BE2C (cell line): ENCODE results near the gene ASAP3.

Experiments used
- DNase-seq: peaks from one replicate; pipeline ENCODE4 v3.0.0-alpha.2; 2020
- H3K27me3 ChIP-seq: fragments of 250-450 bp; sonication (Bioruptor Pico); 2 replicates; pipeline ENCODE4 v1.5.1; 2020; ENCODE audit warnings: mild to moderate bottlenecking
- H3K36me3 ChIP-seq: fragments of 250-450 bp; sonication (Bioruptor Pico); 2 replicates; pipeline ENCODE4 v1.5.1; 2020; ENCODE audit warnings: mild to moderate bottlenecking
- H3K4me1 ChIP-seq: fragments of 250-450 bp; sonication (Bioruptor Pico); 2 replicates; pipeline ENCODE4 v1.5.1; 2020
- H3K4me3 ChIP-seq: 2 replicates; pipeline ENCODE4 v1.5.1; 2011; ENCODE audit warnings: low read depth, low read length
- H3K9me3 ChIP-seq: fragments of 250-450 bp; sonication (Bioruptor Pico); 2 replicates; pipeline ENCODE4 v1.5.1; 2020
- TF ChIP-seq, protein P1 (sequence below): IDR thresholded peaks from 2 replicates; pipeline ENCODE4 v1.5.1; 2012; ENCODE audit warnings: mild to moderate bottlenecking, low read depth, low read length

Gene ASAP3

DNA sequence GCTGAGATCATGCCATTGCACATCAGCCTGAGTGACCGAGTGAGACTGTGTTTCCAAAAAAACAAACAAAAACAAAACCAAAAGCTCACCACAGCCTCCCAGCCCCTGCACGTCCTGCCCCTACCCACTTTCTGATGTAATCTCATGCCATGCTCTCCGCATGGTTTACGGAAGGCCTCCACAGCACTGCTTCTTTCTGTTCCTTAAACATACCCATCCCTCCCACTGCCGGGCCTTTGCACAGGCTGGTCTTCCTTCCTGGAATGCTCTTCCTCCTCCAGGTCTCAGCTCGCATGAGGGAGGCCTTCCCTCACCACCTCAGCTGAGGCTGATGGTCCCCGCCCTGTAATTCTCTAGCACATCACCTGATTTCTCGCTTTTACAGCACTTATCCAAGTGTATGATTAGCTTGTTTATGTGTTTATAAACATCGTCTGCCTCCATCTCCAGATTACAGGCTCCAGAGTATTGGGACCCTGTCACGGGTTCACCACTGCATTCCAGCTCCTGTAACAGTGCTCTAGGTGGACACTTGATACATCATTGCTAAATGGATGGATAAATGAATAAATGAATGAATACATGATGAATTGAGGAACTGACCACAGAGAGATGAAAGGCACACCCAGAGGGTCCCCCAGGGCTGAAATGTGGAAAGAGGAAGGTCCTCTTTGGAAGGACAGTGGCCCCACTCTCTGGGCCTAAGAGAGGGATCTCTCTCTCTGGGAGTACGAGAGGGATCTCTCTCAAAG, 81.5 kb downstream of the ASAP3 start:
- Histone ChIP-seq H3K27me3 (no peaks in the 10 kb centered on the region), H3K4me1 (0 out of 2 replicates have a peak, but pooled peaks cover 3% of the 10 kb centered on the region), H3K9me3 (no peaks in the 10 kb centered on the region), H3K36me3 (no peaks in the 10 kb centered on the region), H3K4me3 (no peak overlapping the region)
- TF ChIP-seq, protein P1, sequence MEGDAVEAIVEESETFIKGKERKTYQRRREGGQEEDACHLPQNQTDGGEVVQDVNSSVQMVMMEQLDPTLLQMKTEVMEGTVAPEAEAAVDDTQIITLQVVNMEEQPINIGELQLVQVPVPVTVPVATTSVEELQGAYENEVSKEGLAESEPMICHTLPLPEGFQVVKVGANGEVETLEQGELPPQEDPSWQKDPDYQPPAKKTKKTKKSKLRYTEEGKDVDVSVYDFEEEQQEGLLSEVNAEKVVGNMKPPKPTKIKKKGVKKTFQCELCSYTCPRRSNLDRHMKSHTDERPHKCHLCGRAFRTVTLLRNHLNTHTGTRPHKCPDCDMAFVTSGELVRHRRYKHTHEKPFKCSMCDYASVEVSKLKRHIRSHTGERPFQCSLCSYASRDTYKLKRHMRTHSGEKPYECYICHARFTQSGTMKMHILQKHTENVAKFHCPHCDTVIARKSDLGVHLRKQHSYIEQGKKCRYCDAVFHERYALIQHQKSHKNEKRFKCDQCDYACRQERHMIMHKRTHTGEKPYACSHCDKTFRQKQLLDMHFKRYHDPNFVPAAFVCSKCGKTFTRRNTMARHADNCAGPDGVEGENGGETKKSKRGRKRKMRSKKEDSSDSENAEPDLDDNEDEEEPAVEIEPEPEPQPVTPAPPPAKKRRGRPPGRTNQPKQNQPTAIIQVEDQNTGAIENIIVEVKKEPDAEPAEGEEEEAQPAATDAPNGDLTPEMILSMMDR: no peak
- no peak for DNase-seq

DNA sequence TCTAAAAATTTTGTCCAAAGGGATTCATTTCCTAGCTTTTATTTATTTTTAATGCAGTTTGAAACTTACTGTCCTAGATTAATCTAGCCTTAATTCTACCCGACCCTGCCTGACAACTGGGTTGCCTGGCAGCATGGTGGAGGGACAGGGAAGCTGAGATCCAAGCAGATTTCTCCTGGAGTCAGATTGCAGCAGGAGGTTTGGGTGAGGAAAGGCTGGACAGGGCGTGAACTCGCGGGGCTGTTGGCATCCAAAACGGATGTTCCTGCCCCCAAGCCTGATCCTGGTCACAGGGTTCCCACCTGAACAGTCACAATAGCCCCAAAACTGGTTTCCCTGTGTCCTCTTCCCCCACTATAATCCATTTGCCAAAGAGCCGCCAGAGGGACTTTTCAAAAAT, 82.7 kb downstream of the ASAP3 start:
- no peak overlapping the region for H3K4me3 ChIP-seq
- H3K9me3 ChIP-seq: no peaks in the 10 kb centered on the region
- TF ChIP-seq, protein P1: no peak
- no peaks in the 10 kb centered on the region for H3K27me3 ChIP-seq
- no peaks in the 10 kb centered on the region for H3K36me3 ChIP-seq
- H3K4me1 ChIP-seq: 0 out of 2 replicates have a peak, but pooled peaks cover 3% of the 10 kb centered on the region
- DNase-seq: no peak

DNA sequence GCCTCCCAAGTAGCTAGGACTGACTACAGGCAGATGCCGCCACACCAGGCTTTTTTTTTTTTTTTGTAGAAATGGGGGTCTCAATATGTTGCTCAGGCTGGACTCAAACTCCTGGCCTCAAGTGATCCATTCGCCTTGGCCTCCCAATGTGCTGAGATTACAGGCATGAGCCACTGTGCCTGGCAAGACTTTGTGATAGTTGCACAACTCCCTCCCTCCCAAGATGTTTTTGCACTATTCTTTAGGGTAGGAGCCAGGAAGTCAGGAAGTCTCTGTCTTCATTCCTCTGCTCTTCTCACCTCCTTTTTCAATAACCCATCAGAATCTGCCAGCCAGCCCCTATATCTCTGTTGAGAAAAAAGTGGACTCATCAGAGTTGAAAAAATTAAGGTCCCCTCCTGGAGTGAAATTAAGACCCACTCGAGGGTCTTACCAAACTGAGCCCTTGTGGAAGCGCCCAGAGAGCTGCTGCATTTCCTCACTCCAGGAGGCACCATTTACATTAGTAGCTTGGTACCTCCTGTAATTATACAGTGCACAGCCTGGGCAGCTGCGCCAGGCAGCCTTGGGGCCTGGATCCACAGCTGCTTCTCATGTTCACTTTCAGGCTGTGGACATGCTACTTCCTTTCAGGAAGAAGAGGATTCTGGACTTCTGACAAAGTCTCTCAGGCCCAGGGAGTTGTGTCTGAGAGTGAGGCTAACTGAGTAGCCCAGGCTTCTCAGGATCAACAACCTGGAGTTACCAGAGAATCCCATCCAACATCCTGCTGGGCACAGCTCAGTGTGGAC, 83.5 kb downstream of the ASAP3 start:
- H3K4me1 ChIP-seq: 0 out of 2 replicates have a peak, but pooled peaks cover 3% of the 10 kb centered on the region
- no peak overlapping the region for H3K4me3 ChIP-seq
- no peaks in the 10 kb centered on the region for H3K9me3 ChIP-seq
- TF ChIP-seq, protein P1: no peak
- no peak for DNase-seq
- H3K27me3 ChIP-seq: no peaks in the 10 kb centered on the region
- H3K36me3 ChIP-seq: no peaks in the 10 kb centered on the region

DNA sequence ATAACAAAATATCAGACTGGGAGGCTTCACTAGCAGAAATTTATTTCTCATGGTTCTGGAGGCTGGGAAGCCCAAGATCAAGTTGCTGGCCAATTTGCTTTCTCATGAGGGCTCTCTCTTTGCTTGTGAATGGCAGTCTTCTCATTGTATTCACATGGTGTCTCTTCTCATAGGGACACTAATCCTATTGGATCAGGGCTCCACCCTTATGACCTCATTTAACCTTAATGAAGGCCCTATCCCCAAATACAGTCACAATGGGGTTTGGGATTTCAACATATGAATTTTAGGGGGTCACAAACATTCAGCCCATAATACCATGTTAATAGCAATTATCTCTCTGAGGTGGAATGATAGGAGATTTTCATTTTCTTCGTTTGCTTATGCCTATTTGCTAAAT, 84.8 kb downstream of the ASAP3 start:
- peaks cover 9% of the 10 kb centered on the region for H3K4me1 ChIP-seq
- DNase-seq: no peak
- no peaks in the 10 kb centered on the region for H3K9me3 ChIP-seq
- no peaks in the 10 kb centered on the region for H3K27me3 ChIP-seq
- TF ChIP-seq, protein P1: no peak
- no peak overlapping the region for H3K4me3 ChIP-seq
- H3K36me3 ChIP-seq: no peaks in the 10 kb centered on the region

DNA sequence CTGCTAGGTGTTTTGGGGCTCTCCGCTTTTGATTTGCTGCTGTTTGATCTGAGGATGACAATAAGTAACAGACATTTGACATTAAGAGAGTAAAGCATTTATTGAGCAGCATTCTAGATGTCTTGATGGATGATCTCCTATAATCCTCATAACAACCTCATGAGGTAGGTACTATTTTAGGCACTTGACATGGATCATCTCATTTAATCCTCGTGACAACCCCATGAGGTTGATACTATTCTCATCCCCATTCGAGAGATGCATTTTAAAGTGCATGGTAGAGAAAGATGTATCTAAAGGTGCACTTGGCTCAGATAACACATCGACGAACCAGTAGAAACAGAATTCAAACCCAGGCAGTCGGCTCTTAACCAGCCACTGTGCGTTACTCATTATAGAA, 86.1 kb downstream of the ASAP3 start:
- TF ChIP-seq, protein P1: no peak
- H3K27me3 ChIP-seq: no peaks in the 10 kb centered on the region

DNA sequence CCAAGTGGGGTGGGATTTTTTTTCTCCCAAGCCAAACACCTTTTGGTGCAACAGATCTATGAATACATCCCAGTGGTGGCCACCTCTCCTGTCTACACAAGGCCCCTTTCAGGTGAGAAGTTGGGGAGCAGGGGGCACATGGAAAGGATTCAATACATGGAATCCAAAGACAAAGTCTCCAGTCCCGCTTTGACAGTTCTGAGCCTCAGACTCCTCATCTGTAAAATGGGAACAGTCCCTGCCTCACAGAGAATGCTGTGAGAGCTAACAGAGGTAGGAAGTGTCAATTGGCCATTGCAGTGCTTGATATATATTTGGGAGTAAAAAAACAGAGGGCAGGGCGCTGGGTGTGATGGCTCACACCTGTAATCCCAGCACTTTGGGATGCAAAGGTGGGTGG, 87.6 kb downstream of the ASAP3 start:
- DNase-seq: no peak
- TF ChIP-seq, protein P1: no peak
- no peaks in the 10 kb centered on the region for H3K27me3 ChIP-seq
- no peak overlapping the region for H3K4me3 ChIP-seq
- no peaks in the 10 kb centered on the region for H3K9me3 ChIP-seq
- H3K4me1 ChIP-seq: peaks cover 11% of the 10 kb centered on the region
- H3K36me3 ChIP-seq: no peaks in the 10 kb centered on the region

More for the DNA sequence above, 86.1 kb downstream of the ASAP3 start:
- H3K9me3 ChIP-seq: no peaks in the 10 kb centered on the region
- no peak overlapping the region for H3K4me3 ChIP-seq
- no peaks in the 10 kb centered on the region for H3K36me3 ChIP-seq
- H3K4me1 ChIP-seq: peaks cover 11% of the 10 kb centered on the region
- DNase-seq: no peak
